EL (cell line): ENCODE measurements around the gene STAU1.
A peak's percentile ranks its signal among the peaks of the same experiment; 100 is the strongest.
"Not testable (repeated sequence)": the region's sequence is repeated elsewhere in the genome, so short reads cannot be mapped to it uniquely, and the experiment has no call there.

ENCODE experiments used
- DNase-seq: peaks from one replicate; pipeline ENCODE4 v3.0.0-alpha.2; 2016

STAU1 gene

DNA sequence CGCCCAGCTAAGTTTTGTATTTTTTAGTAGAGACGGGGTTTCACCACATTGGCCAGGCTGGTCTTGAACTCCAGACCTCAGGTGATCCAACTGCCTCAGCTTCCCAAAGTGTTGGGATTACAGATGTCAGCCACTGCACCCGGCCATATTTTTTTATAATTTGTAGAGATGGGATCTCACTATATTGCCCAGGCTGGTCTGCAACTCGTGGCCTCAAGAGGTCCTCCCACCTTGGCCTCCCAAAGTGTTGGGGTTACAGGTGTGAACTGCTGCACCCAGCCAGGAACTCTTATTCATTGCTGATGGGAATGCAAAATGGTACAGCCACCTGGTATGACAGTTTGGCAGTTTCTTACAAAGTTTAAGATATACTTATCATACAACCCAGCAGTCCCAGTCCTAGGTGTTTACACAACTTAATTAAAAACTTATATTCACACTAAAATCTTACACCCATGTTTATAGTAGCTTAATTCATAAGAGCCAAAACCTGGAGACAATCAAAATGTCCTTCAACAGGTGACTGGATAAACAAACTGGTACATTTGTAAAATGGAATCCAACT is 11.7 kb upstream of the STAU1 start:
- DNase-seq, result no peak

DNA sequence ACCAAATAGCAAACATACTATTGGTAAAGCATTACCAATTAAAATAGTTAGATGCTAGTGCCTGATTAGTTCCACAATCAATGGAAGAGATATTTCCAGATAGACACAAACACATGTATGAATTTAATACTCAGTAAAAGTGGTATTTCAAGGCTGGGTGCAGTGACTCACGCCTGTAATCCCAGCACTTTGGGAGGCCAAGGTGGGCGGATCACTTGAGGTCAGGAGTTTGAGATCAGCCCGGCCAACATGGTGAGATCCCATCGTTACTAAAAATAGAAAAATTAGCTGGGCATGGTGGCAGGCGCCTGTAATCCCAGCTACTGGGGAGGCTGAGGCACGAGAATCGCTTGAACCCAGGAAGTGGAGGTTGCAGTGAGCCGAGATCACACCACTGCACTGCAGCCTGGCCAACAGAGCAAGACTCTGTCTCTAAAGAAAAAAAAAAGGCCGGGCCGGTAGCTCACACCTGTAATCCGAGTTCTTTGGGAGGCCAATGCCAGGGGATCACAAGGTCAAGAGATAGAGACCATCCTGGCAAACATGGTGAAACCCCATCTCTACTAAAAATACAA is 4.9 kb upstream of the STAU1 start:
- not testable (repeated sequence) for DNase-seq

DNA sequence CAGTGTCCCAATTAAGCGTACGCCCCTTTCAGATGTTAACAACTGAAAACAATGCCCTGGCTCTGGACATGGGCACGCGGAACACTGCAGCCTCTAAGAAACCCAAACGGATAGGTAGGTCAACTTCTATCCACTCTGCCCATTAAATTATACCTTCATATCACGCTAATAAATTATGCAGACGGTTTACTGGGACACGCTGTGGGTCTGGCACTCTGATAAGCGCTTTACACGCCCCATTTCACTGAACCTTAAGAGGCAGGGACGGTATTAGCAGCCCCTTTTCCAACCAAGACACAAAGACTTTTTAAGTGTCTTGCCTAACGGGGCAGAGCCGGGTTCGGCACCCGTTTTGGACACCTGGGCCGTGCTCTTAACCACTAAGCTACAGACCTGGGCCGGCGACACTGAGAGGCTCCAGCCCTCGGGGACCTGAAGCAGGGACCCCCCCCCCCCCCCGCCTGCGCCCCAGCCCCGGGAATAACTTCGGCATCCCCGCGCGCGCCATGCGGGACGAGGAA is 744 bp downstream of the STAU1 start:
- DNase-seq, result no peak

DNA sequence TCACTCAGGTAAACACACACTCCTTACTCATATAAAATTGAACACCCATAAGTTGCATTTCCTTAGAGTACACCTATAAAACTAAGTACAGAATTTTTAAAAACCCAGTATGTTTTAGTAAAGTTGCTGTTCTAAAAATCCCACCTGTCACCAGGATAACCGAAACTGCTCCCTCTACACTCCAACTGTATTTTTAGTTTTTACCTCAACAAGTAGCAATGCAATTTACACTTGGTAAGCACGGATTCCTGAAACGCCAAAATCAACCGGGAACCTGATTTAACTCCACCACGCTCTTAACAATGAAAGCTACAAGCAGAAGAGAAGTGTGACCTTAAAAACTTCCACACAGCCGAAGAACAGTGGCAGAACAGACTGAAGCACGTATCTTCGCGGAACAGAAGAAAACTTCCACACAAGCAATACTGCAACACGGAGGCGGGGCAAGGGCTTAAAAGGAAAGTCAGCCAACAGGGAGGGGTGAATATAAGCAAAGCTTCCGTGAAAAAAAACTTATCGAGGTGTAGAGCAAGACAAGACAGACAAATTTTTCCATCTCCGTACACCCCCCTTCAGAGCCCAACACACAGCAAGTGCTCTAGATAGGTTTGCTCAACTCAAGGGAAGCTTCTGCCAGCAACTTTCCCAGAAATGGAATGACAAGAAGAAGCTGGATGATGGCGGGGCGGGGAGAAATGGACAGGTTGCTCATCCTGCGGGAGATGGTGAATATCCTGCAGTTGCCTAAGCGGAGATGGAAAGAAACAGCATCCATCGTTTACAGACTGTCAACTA is 1.4 kb downstream of the STAU1 start:
- DNase-seq, result peak; percentile 60

DNA sequence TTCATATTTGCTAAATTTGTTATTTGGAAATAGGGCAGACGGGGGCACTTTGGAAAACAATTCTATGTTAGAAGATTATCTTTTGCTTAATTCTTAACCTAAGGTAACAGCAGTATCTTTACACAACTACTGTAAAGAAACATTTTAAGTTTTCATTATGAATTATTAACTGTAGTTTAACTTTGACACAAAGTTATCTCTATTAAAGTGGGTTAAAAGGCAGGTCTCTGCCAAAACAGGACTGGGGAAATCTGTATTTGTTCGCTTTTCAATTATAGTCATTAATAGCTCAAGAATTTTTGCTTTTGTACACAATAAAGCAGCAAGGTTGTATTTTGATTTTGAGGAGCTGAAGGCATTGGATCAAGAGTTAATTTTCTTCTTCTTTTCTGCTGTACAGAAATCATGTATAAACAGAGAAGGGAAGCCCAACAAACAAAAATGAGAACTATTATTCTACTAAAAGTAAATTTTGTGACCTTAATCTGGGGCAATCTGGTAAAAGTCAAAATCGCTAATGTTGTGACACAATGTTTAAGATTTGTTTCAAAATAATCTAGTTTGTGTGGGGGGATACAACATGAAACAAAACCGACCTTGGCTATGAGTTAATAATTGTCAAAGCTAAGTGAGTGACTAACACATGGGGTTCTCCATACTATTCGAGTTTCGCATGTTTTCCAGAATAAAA is 2.9 kb downstream of the STAU1 start:
- no peak for DNase-seq

DNA sequence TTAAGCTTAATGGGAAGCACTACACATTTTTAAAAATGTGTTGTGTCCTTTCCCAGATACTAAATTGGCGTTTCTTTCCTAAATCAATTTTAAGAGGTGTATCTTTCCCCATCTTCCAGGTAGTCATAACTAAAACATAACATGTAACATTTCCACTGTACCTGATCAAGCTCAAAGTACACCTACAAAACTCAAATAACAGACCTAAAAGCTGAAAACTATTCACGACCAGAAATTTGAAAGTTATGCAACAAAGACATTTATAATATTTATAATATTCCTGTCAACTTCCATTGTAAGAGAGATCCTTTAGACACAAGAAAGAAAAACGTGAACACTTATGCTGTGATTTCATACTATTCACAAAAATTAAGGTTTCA is 3.5 kb downstream of the STAU1 start:
- DNase-seq, result no peak

DNA sequence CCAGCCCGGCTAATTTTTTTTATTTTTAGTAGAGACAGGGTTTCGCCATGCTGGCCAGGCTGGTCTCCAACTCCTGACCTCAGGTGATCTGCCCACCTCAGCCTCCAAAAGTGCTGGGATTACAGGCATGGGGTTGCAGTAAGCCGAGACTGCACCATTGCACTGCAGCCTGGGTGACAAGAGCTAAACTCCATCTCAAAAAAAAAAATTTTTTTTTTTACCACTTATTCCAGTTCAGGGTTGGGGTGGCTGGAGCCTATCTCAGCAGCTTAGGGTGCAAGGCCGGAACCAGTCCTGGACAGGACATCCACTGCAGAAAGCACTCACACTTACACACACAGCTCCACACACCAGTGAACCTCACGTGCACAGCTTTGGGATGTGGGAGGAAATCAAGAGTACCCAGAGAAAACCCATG is 4.0 kb downstream of the STAU1 start:
- DNase-seq, result not testable (repeated sequence)

DNA sequence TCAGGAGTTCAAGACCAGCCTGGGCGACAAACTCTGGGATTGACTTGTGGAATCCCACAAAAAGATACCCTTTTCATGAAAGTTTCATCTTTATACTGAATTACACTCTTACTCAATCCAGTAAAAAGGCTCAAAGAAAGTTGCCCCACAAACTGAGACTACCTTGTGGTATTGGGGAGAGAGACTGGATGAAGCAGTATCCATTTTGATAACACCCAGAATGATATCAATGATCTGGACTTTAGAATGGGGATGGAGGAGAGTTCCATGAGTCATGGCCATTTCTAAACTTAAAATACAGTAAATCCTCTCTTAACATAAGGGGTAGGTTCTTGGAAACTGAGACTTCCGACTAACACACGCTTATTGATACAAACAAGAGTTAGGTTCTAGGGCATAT is 4.7 kb downstream of the STAU1 start:
- DNase-seq, result no peak

DNA sequence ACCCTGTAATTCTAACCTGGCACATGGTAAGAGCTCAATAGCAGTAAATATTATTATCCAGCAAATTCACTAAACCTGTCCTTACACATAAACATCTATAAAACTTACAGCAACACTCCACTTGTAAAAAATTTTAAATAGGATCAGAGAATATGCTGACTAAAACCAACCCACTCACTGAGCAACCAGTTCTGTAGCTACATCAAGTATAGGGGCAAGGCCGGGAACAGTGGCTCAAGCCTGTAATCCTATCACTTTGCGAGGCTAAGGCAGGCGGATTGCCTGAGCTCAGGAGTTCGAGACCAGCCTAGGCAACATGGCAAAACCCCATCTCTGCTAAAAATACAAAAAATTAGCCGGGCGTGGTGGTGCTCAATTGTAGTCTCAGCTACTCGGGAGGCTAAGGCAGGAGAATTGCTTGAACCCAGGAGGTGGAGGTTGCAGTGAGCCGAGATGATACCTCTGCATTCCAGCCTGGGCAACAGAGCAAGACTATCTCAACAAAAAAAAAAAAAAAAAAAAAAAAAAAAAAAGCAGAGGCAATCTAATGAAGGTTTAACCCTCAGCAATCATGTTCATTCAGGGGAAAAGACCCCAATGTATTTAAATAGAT is 6.8 kb downstream of the STAU1 start:
- DNase-seq, result no peak

DNA sequence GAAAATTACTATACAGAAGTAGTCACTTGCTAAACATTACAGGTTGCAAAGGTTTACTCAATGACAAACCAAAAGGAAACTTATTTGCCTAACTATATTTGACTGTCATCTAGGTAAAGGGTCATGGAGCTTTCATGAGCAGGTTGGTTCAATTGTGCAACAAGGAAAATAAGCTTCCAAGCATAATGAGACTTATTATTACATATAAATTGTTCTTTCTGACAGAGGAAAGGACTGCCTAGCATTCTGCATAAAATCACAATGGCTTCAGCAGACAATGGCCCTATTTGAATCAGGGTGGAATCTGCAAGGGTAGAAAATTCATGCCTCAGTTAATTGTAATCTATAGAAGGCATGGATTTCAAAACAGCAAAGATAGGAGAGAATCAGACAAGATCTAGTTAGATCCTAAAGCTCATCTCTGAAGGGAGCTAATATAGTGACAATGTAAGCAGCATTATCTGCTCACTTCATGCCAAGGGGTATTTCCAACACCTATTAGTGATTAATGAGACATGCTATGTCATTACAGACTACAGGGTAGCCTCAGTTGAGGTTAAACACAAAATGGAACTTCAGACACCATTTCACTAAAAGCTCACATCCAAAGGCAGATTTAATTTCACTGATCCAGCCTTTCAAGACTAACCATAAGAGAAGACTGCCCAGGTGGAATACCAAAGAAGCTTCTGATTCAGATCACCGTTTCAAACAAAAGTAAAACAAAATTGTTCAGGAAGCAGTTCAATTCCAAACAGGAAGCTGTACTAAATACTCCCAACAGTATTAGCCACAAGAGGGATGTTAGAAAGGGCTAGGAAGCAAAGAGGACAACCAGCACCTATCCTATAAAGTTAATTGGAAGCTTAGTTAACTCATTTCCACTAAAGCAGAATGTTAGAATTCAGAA is 8.5 kb downstream of the STAU1 start:
- DNase-seq, result no peak

DNA sequence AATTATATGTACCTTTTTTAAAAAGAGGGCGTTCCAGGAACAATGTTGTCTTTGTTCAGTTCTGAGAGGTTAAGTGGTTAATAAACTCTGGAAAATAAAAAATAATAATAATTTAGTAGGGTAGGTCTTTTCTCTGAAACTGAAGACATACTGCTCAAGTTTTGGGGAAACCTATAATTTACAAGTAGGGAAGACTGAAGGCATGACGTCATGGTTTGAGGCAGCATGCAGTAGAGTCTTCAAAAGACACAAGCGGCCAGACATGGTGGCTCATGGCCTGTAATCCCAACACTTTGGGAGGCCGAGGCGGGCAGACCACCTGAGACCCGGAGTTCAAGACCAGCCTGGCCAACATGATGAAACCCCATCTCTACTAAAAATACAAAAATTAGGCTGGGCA is 14.0 kb downstream of the STAU1 start:
- DNase-seq, result no peak

DNA sequence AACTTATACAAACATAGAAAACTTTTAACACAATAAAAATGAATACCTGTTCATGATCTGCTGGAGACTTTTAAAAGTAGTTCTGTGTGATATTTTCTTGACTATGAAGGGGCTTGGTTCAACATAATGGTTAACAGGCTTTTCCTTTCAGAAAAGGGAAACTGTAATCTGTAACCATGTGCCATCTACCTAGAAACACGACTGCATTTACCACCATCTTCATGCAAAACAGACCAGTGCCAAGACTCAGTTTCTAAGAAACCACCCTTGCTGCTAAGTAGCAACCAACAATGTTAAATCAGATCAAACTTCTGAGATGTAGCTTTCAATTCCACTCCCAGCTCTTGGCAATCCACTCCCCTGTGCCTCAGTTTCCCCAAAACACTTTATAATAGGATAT is 15.7 kb downstream of the STAU1 start:
- DNase-seq, result no peak

DNA sequence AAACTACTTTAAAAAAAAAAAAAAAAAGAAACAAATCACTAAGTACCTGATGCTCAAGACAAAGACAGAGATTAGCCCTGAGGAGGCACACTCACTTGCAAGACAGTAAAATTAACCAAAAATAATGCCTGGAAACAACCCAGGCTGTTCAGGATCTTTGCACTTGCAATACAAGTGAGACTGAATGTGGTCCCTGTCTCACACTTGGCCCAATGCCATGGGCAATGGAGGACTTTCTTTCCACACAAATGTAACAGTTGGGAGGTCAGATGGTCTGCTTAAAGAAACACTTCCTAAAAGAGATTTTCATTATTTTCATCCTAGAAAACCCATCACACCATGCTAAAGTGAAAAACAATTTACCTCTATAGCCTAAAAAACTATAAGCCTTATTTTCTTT is 16.2 kb downstream of the STAU1 start:
- DNase-seq, result no peak

DNA sequence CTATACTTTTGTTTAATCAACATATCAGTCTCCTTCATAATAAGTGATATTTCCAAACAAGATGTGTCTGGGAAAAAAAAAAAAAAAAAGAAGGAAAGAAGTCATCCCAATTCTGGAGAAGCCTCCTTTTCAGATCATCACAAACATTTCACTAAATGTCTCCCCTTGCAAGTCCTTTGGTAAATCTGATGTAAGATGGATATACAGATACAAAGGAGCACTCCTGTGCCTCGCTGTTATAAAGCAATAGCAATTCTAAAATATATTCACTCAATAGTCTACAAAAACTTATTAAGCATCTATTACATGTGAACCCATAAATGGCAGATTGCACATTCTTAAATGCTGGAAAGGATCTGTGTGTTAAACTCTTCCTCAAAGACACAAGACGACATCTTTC is 17.4 kb downstream of the STAU1 start:
- no peak for DNase-seq

DNA sequence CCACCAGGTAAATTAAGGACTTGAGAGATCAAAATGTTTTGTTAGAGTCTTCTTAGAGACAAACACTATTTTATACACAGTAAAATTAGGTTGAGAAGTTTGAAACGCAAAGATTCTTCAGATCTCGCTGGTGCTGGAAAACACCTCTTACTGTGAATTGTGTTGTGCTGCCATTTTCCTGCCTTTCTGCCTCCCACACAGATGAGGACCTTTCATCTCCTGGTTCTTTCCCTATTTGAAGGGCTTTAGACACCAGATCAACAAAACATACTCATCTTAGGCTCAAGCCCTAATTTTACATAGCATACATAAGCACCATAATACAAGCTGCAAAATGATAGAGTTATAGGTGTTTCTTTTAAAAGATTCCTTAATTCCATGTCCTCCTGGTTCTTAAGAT is 18.6 kb downstream of the STAU1 start:
- DNase-seq, result no peak

DNA sequence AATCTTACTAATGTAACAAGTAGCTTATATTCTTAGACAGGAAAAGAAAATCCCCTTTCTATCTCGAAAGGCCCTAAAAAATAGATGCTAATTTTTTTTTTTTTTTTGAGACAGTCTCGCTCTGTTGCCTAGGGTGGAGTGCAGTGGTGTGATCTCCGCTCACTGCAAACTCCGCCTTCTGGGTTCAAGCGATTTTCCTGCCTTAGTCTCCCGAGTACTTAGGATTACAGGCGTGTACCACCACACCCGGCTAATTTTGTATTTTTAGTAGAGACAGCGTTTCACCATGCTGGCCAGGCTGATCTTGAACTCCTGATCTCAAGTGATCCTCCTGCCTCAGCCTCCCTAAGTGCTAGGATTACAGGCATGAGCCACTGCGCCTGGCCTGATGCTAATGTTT is 19.3 kb downstream of the STAU1 start:
- DNase-seq, result not testable (repeated sequence)

DNA sequence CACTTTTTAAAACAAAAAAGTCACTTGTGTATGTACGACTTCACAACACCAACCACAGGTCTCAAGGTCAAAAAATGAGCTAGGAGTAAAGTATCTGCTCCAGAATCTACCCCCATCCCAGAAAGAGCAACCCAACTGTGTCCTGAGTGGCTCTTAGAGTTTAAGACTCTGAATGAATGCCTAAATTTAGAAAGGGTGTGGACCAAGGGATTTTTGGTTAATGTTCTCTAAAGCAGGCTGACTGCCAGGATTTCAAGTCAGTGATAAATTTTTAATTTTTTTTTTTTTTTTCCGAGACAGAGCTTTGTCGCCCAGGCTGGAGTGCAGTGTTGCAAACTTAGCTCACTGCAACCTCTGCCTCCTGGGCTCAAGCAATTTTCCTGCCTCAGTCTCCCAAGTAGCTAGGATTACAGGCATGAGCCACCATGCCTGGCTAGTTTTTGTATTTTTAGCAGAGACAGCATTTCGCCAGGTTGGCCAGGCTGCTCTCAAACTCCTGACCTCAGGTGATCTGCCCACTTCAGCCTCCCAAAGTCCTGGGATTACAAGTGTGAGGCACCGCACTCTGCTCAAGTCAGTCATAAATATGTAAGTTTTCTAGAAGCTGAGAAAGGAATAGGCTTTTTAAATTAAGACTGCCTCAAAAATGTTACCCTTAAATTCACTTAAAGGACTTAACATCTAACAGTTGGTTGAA is 20.2 kb downstream of the STAU1 start:
- no peak for DNase-seq

DNA sequence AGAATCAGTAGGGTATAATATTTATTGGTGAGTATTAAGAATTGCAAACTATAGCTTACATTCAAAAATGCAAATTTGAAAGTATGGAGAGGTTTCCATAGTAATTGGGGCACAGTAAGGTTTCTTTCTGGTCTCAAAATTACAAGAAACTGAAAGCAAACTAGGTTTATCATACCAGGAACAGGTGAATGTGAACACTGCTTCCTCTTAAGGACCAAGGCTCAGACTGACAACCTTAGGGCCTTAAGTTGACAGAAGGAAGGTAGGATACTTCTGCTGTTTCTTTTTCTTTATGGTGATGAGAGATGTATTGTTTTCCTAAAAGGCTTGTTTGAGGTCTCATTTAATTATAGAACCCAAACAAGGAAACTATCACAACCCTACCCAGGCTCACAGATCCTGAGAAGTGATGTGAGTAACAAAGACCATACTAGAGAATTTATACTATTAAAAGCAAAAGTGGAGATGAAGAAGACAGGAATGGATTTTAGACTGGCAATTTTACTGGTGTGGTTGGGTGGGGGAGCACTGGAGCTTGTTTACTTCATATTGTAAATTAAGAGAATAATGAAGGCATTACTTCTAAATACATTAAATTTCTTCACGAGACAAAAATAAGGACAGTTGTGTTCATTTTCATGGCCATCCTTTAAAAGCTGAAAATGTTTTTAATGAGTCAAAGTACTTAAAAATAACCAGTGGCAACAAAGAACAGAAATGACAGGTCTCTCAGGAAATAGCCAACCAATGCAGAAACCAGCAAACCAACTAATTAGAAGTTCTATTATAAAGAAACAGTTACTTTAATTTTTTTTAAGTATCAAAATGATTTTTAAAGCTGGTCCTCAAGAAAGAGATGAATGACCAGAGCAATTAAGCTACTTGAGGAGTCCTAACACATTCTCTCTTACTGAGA is 21.3 kb downstream of the STAU1 start:
- DNase-seq, result no peak

DNA sequence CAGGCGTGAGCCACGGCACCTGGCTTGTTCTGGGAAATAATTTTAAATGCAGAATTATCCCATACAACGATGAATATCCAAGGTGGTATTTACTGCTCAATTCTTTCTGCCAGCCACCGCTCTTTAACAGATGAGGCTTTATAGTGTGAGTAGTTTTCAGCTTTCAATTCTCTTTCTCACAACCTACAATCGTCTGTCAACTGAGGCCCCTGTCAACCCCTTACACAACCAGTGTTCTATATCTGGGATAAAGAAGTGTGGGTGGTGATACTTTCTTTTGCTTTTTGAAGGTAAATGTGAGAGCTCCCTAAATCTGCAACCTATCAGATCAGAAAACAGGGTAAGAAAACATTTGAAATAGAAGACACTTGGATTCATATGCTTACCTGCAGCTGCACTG is 22.5 kb downstream of the STAU1 start:
- no peak for DNase-seq

DNA sequence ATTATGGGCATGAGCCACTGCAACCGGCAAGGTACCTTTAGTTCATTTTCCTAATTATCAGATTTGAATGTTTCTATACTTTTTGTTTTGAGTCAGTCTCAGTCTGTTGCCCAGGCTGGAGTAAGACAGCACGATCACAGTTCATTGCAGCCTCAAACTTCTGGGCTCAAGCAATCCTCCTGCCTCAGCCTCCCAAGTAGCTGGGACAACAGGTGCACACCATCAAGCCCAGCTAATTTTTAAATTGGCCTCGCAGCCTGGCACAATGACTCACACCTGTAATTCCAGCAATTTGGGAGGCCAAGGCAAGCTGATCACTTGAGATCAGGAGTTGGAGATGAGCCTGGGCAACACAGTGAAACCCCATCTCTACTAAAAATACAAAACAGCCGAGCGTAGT is 24.4 kb downstream of the STAU1 start:
- no peak for DNase-seq
